Stomach (tissue), 4 donors: Measurements from ENCODE around the gene RALY.

Experiments used
- POLR2A ChIP-seq, 4 donors: fragments of 450-650 bp; IDR thresholded peaks; one replicate each; pipeline ENCODE4 v1.6.1; 2016; ENCODE audit warnings: antibody characterized with exemption in 4 of 4, control low read depth in 2 of 4, mild to moderate bottlenecking in 1 of 4, moderate library complexity in 1 of 4
- POLR2AphosphoS5 ChIP-seq, 3 donors: sonication (generic); formaldehyde crosslinking; IDR thresholded peaks; one replicate each; pipeline ENCODE4 v1.6.1; 2016; ENCODE audit warnings: antibody characterized with exemption in 3 of 3
- TF ChIP-seq, protein P1 (sequence below), 7 experiments: fragments of 450-650 bp in 4 of 7; fragments of 200-600 bp in 3 of 7; sonication (generic) in 3 of 7; IDR thresholded peaks; one replicate each; pipeline ENCODE4 v1.5.1; 2016 to 2019; ENCODE audit warnings: antibody characterized with exemption in 7 of 7, control low read depth in 2 of 7, mild to moderate bottlenecking in 1 of 7

DNA sequence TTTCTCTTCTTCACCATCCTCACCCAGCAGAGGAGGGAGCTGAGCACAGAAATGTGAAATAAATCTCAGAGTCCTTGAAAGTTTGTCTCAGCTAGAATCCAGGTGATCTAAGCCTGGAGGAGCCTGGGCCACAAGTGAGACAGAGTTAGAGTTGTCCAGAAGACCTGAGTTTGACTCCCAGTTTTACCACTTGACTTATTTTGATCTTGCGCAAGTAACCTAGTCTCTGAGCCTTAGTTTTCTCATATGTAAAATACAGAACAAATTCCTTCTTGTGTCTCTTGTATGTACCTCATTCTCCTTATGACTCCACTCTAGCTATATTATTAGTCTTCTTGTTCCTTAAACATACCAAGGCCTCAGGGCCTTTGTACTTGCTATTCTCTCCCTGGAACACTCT, 36.7 kb downstream of the RALY start:
- TF ChIP-seq, protein P1, sequence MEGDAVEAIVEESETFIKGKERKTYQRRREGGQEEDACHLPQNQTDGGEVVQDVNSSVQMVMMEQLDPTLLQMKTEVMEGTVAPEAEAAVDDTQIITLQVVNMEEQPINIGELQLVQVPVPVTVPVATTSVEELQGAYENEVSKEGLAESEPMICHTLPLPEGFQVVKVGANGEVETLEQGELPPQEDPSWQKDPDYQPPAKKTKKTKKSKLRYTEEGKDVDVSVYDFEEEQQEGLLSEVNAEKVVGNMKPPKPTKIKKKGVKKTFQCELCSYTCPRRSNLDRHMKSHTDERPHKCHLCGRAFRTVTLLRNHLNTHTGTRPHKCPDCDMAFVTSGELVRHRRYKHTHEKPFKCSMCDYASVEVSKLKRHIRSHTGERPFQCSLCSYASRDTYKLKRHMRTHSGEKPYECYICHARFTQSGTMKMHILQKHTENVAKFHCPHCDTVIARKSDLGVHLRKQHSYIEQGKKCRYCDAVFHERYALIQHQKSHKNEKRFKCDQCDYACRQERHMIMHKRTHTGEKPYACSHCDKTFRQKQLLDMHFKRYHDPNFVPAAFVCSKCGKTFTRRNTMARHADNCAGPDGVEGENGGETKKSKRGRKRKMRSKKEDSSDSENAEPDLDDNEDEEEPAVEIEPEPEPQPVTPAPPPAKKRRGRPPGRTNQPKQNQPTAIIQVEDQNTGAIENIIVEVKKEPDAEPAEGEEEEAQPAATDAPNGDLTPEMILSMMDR (IDR thresholded peaks at IDR 0.05) = no peak
- no peak for TF ChIP-seq POLR2A (IDR thresholded peaks at IDR 0.05)
- TF ChIP-seq POLR2AphosphoS5 (IDR thresholded peaks at IDR 0.05) = no peak
